SH-SY5Y (cell line): Measurements from ENCODE around the gene MRPL49.

Experiments used
- GATA2 ChIP-seq: IDR thresholded peaks from 2 replicates; pipeline ENCODE4 v1.6.1; 2011; ENCODE audit warnings: mild to moderate bottlenecking, low read depth, low read length
- GATA3 ChIP-seq: IDR thresholded peaks from 2 replicates; pipeline ENCODE4 v1.6.1; 2011; ENCODE audit warnings: low read depth, mild to moderate bottlenecking, low read length, moderate library complexity

DNA sequence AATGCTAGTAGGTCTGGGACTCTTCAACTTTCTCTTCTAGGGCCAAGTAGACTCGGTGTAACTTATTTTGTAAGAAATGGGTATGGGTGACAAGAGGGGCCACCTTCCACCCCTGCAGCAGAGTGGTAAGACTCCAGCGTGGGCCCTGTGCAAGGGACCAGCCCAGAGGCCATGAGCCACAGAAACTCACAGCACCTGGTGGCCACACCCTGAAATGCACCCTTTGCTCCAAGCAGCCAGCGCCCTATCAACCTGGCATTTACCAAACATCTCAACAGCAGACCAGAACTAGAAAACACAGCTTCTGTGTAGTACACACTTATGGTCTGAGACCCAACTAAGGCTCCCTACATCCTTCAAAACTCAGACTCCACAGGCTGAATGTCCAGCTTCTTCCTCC, 44.0 kb upstream of the MRPL49 start:
- TF ChIP-seq GATA2 (no peak), GATA3 (no peak)
